Stimulated activated CD4-positive, alpha-beta T cell treated with anti-CD3 and anti-CD28 coated beads, TNF-alpha, amount 100 ng/mL, for 48 hours (primary cell): ENCODE data around the gene FYN.
"Not testable (repeated sequence)": the region's sequence is repeated elsewhere in the genome, so short reads cannot be mapped to it uniquely, and the experiment has no call there.

Experiments used
- DNase-seq, 3 donors: peaks; one replicate each; pipeline ENCODE4 v3.0.0-alpha.2; 2020; ENCODE audit warnings: low read depth in 3 of 3

Gene FYN

GRCh38 chr6:111850295-111850937, 22.8 kb downstream of the FYN start:
- DNase-seq = no peak

DNA sequence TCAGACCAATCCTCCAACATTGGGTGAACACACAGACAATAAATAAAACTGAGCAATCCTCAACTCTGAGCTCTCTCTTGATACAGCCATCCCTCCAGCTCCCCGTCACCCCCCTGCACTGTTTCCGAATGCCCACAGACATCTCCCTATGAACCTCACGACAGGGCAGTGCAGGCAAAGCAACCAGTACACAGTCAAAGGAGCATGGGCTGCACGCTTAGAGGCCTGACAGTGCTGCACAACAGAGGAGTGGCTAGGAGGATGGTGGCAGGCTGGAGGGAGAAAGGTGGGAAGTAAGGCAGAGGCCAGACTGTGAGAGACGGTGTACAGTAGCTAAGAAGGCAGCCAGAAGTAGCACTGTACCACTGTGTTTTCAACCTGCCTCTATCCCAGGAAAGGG, 24.0 kb downstream of the FYN start:
- no peak for DNase-seq

DNA sequence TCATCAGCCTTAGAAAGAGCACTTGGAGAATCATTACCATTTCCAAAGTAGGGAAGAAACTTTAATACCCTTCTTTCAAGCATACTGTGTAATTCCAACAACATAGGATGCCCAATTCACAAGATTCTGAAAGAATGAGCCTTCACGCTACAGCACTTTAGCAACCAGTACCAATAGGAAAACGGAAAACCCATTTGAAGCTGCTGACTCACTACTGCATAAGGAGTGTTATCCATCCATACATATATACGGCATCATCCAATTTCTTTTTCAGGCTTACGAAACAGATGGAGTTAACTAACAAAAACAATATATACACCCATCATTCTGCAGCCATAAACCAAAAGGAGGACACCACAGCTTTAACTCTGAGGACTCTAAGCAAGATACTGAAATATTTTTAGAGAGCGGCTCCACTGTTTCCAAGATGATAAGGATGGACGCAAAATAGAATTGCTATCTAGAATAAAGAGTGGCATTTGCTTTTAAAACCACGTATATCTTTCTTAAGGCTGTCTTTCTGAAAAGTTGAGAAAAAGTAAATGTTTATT, 24.9 kb downstream of the FYN start:
- no peak for DNase-seq

DNA sequence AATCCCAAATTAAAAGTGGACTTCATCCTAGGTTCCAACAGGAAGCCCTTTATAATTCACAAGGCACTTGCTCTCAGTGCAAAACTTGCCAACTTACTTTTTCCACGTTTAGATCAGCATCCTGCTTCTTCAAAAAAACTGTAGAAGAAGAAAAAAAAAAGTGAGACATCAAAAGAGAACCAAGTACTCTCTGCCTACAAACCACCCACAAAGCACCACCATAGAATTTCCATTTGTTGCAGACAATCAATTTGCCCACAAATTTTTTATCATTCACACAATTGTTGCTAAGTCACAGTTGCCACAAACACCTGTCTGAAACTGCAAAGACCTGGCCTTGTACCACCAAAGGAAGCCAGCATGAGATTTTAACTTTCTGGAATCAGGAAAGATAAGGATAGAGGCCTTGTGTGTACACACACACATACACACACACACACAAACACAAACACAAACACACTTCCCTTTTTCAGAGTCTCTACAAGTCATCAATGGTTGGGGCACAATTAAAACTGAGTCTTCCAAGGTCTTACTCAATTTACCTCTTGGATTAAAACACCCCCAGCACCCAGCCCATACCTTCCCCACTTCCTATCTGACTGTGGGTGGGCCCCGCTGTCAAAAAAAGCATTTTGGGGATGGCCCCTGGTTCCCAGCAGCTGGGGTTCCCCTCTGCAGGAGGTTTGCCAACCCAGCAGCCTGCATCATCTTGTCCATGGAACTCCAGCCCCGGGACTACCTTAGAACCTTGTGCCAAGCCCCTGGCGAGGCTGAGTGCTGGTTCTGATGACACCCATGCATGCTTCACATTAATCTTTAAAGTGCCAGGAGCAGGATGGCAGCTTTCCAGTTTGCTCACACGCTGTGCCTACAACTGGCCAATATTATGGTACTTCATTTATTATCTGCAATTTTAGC, 26.5 kb downstream of the FYN start:
- no peak for DNase-seq

- no peak for DNase-seq
Observed at GRCh38 chr6:111846066-111846465, 27.2 kb downstream of the FYN start.

- no peak for DNase-seq
Observed at GRCh38 chr6:111845441-111845871, 27.8 kb downstream of the FYN start.

GRCh38 chr6:111844921-111845320, 28.3 kb downstream of the FYN start:
- DNase-seq = no peak

DNA sequence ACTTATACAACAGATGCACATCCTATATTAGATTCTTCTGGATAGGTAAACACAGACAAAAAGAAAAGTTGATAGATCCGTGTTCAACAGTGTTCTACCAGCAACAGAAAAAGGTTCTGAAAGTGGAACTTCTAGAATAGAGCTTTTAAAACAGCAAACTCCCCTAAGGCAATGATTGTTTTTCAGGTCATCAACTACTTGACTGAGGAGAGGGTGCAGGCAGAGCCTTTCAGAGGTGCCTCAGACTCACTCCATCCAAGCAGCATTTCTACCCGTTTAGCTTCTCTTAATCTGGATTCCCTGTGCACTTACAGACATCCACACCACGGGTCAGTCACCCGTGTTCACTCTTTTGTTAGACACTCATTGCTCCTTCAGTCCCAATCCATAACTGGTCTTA, 28.9 kb downstream of the FYN start:
- DNase-seq = no peak

DNA sequence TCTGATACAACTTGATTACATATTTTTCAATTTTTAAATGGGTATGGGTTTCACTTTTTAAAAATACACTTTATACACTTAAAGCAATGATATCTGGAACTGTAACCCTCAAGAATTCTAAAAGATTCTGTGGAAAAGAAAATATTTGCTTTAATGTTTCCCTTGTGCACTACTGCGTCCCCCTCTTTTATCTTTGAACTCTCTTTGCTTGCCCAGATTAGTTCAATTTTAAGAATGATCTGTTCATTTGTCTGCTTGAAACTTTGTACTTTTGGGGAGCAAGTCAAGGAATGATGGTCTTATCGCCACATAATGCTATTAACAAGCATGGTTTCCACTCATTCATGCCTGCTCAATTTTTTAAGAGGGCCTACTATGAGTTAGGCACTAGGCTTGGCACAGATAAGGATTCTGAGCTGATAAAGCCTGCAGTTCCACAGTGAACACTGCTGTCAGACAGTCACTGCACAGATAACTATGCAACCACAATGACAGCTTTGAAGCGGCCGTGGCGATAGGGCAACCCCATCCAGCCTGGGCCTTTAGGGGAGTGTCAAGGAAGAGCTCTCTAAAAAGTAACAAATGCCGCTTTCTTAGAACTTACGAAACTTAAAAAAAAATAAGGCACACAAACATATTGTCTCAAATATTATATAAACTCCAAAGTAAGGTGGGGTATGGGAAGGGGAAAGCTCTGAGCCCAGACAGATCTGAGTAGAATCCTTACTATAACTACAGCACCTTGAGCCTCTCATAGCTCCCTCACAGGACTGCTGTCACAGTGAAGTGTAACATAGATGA, 29.7 kb downstream of the FYN start:
- peak in 1 of 3 donors; percentile 43 for DNase-seq

- no peak for DNase-seq
Observed at GRCh38 chr6:111842891-111843290, 30.4 kb downstream of the FYN start.

DNA sequence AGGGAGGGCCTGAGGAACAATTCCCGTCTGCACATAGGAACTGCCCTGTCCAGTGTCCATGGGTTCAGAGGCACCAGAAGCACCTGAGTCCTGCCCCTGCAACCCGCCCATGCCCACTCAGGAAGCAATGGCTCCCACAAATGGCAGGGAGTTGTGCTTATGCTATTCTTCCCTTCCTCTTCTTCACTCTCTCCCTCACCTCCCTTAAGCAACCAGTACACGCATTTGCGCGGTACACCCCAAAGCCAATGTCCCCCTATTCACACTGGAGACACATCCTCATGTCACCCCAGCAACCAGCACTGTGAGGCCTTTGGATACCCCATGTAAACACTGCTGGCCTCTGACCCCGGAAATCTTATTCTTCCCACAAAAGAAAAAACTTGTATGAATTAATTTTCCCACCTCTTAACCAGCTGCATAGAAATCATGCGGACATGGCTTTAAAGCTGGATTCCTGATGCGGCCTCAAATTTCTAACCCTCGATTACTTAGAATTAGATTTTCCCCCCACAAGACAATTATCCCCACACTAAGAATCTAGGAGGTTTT, 30.9 kb downstream of the FYN start:
- DNase-seq = no peak

DNA sequence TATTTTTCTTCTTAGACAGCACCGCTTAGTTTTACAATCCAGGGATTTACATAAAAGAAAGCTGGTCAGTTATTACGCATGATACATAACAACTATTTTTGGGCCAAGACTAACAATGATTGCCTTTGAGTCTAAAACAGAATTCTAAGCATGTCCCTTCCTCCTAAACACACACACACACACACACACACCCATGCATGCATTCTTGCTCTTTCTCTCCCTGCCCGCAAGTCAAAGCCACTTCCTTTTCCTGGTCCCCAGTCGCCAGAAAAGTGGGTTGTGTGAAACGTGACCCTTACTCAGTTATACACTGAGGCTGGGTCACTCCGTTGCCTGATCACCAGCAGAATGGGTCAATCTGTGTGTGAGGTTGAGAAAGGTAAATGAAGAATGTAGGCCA, 31.4 kb downstream of the FYN start:
- no peak for DNase-seq

GRCh38 chr6:111840803-111841202, 32.4 kb downstream of the FYN start:
- DNase-seq = no peak

DNA sequence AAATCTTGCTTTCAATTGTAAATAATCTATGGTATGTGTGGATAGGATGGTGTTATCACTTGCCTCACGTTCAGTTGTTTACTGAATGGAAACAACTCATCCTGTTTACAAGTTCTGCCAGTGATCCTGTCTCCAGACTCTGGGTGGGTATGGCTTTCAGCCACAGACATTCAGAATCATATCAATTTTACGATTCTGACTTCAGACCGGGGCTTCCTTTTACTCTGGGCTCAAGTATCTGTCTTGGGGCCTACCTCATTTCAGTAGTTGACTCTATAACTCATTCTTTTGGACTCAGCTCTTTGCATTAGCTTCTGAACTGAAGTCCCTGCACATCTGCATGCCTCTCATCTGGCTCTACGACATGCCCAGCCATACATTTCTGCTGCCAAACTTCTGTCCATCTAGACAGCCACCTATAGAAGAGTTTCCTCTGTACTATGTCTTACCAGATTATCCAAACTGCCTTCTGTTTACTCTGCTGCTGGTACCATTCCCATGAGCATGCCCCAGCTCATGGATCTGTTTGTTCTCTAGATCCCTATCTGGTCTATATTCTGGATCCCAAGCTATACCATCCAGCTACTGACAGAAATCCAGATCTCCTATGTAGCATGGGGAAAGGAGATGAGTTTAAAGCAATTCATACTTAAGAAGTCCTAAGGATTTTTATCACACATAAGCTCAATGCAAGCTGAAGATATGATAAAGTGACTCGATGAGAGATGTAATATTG, 34.3 kb downstream of the FYN start:
- DNase-seq = no peak

GRCh38 chr6:111837641-111838500, 35.4 kb downstream of the FYN start:
- DNase-seq = peak in 2 of 3 donors; percentile 43 to 57

DNA sequence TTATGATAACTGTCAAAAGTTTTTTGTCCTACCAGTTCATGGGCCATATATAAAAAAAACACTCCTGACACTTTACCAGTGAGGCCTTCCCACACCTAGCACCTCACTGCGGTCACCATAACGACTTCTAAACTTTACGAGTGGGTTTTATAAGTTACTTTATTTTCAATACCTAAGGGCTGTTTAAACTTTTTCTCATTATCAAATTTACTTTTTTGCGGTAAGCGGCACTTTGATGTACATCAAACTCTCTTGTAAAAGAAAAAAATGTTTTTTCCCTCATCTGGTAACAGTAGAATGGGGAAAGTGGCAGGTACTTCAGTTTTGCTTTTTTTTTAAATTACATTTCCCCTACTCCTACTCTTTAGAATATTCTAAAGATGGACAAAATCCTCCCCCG, 36.2 kb downstream of the FYN start:
- no peak for DNase-seq

DNA sequence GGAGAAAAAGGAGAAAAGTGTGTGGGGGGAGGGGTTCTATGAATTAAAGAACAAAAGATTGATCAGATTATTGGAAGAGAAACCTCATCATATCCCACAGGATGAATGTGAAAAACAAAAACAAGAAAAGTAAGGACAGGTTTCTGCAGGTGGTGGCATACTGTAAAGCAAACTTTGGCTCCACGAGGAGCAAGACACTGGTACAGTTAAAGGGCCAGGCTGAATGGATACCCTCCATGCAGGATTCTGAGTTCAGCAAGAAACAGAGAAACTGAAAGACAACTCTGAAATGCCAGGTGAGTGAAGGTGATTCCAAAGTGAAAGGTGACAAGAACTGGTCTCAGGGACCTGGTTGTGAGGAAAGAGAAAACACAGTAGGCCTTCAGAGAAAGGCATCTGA, 37.4 kb downstream of the FYN start:
- no peak for DNase-seq

DNA sequence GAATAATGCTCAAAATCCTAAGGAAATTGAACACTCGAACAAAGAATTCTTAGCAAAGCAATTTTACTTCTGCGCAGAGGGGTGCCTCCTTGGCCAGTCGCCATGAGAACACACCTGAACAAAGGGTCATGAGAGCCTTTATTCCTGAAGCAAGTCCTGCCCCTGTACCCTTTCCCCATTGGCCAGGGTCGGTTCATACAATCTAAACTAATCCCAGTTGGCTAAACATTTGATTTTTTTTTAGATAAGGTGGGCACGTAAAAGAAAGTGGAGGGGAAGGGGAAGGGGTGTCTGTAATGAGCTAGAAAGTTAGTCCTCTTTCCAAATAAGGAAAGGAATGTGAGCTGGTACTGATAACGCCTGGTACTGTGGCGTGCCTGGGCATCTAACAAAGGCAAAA, 37.9 kb downstream of the FYN start:
- DNase-seq = not testable (repeated sequence)

DNA sequence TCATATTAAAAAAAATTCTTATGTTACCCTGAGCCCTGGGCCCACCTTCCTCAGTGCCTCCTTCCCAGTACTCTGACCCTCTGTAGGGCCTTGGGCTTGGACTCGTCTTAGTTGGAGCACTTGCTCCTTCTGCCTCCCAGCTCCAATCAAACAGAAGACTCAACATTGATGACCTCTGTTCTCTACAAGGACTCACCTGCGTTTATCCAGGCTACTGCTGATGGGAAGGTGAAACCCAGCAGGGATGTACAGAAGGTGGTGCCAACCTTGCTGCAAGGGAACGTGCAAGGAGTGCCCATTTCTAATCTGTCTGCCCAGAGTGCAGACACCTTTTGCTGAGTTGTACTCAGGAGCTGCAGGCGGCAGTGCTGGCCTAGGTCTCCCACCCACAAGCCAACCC, 38.9 kb downstream of the FYN start:
- no peak for DNase-seq

DNA sequence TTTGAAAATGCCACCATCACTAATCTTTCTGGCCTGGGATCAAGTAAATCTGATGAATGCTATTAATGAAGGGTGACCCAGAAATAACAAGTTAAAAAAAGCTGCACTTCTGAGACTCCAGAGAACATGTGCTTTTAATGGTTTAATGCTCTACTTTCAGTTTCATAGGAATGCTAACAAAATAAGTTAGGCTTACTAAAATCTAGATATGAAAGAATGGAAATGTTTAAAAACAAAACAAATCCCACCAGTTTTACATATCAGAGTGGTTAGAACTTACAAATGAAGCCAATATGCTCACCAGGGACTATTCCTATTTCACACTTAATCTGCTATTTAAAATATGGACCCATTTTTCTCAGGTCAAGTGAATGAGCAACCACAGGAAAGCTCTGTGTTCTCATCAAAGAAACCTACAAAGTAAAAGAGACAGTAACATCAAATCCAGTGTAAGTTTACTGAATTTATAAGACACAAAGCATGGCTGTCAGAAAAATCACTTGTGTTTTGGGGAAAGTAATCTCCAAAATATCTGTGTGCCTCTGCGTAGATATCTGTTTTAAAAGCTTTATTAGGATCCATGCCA, 40.3 kb downstream of the FYN start:
- DNase-seq = no peak
